LNCAP (cell line): Measurements from ENCODE around the gene ANKRD27.

ENCODE experiments used
- TF ChIP-seq, protein P1 (sequence below): fragments of 450-650 bp; IDR thresholded peaks from 2 replicates; pipeline ENCODE4 v1.5.1; 2017; ENCODE audit warnings: mild to moderate bottlenecking

The ANKRD27 gene

DNA sequence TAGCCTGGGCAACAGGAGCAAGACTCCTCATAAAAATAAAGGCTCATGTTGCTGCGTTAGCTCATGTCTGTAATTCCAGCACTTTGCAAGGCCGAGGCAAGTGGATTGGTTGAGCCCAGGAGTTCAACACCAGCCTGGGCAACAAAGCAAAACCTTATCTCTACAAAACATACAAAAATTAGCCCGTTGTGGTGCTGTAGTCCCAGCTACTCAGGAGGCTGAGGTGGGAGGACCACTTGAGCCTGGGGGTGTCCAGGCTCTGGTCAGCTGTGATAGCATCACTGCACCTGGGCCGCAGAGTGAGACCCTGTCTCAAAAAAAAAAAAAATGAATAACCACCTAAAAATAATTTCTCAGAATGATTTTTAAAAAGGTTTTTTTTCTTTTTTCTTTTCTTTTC lies 12.7 kb upstream of the ANKRD27 start:
- TF ChIP-seq, protein P1, sequence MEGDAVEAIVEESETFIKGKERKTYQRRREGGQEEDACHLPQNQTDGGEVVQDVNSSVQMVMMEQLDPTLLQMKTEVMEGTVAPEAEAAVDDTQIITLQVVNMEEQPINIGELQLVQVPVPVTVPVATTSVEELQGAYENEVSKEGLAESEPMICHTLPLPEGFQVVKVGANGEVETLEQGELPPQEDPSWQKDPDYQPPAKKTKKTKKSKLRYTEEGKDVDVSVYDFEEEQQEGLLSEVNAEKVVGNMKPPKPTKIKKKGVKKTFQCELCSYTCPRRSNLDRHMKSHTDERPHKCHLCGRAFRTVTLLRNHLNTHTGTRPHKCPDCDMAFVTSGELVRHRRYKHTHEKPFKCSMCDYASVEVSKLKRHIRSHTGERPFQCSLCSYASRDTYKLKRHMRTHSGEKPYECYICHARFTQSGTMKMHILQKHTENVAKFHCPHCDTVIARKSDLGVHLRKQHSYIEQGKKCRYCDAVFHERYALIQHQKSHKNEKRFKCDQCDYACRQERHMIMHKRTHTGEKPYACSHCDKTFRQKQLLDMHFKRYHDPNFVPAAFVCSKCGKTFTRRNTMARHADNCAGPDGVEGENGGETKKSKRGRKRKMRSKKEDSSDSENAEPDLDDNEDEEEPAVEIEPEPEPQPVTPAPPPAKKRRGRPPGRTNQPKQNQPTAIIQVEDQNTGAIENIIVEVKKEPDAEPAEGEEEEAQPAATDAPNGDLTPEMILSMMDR: no peak

DNA sequence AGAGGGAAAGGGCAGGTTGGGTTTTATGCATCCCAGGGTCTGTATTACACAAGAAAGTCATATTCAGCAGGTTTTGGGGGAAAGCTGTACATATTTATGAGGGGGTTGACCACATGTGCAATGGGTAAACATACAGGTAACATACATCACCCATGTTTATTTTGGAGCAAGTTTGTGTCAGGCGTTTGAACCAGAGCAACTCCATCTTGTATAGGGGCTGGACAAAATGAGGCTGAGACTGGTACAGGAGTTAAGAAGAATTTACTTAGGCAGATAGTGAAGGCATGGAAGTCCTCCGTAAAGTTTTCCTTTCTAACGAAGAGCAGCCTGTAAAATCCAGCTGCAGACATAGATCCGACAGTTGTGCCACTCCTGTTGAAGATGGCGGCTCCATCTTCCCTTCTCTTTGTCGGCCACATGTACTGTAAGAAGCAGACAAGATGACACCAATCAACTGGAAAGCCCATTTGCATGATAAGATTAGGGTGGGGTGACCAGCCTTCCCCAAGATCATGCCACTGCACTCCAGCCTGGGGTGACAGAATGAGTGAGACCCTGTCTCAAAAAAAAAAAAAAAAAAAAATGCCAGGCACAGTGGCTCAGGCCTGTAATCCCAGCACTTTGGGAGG lies 12.0 kb upstream of the ANKRD27 start:
- TF ChIP-seq, protein P1: no peak

GRCh38 chr19:32682317-32682716 lies 7.3 kb upstream of the ANKRD27 start:
- TF ChIP-seq, protein P1: no peak

DNA sequence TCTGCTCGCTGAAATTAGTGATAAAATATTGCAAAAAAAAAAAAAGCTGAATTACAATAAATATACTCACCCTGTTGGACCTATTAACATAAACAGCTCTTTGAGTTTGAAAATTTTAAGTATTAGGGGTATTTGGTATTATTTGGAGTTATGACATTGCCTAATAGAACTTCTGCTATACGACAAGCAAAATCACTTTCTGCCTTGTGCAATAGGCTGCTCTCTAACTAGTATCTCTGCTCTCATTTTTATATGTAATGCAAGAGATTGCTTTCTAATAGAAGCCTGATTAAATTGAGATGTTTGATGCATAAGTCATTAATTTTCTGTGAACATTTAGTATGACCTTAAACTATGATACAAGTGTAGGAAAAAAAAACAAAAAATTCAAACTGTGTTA lies 6.0 kb upstream of the ANKRD27 start:
- TF ChIP-seq, protein P1: no peak

DNA sequence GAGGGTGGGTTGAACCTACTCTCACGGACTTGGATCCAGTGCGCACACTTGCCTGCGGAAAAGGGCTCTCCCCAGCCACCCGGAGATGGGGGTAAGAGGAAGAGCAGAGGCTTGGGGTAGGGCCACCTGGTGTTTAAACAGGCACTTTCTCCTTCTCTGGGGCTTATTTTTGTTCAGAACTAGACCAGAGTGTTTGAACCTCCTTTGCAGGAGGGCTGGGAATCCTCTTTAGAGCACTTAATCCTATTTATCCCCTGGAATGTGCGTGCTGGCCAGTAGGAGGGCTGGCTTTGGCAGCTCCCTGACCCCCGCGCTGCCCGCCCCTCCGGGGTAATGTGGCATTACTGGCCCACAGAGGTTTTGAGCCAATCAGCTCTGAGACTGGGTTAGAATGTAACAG lies 2.7 kb upstream of the ANKRD27 start:
- TF ChIP-seq, protein P1: no peak

DNA sequence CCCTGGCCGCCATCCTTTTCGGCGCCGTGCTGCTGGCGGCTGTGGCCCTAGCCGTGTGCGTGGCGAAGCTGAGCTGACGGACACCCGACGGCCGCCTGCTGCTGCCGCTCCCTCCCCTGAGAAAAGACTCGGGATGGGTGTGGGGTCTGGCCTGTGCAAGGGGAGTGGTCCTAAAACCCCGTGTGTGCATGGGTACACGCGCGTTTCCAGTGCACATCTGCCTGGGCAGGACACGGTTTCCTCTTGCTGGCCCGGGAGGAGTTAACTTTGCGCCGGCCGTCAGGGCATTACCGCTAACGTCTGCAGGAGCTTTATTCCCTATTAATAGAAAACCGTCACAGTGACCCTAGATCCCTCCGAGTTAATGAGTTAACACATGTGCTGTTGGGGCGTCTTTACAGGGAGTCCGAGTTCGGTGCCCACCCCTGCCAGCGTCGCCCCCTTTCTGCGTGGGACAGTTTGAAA lies 1.9 kb upstream of the ANKRD27 start:
- TF ChIP-seq, protein P1: no peak

GRCh38 chr19:32676186-32676894 lies 1.4 kb upstream of the ANKRD27 start:
- TF ChIP-seq, protein P1: no peak
